GM21526 (cell line): ENCODE results near the gene SARS1.
A peak's percentile ranks its signal among the peaks of the same experiment; 100 is the strongest.

Experiments
- ATAC-seq: cut with Tn5 transposase; IDR thresholded peaks from one replicate; pipeline ENCODE4 v1.9.1; 2021; ENCODE audit warnings: moderate library complexity; ENCODE audit not compliant: unreplicated experiment, low FRiP score

SARS1 gene

GRCh38 chr1:109248797-109249629, 35.3 kb downstream of the SARS1 start, which contains the start of gene CELSR2:
CELSR2 (plus strand) TSS chr1:109249539; CDS start chr1:109250080, 541 bp downstream.
- ATAC-seq: peak; percentile 77

GRCh38 chr1:109249654-109250401, 36.1 kb downstream of the SARS1 start:
- peak; percentile 24 for ATAC-seq

- ATAC-seq: no peak
These were observed 36.9 kb downstream of the SARS1 start for GRCh38 chr1:109250454-109251276.

- no peak for ATAC-seq
These were observed 37.8 kb downstream of the SARS1 start for GRCh38 chr1:109251277-109252166.

GRCh38 chr1:109252167-109252892, 38.6 kb downstream of the SARS1 start:
- ATAC-seq: no peak

GRCh38 chr1:109252893-109253802, 39.4 kb downstream of the SARS1 start:
- ATAC-seq: no peak

- no peak for ATAC-seq
These were observed 40.3 kb downstream of the SARS1 start for GRCh38 chr1:109253803-109254620.

GRCh38 chr1:109254621-109255096, 40.9 kb downstream of the SARS1 start:
- ATAC-seq: no peak

GRCh38 chr1:109255097-109255651, 41.5 kb downstream of the SARS1 start:
- no peak for ATAC-seq

GRCh38 chr1:109255678-109256077, 42.0 kb downstream of the SARS1 start:
- ATAC-seq: no peak

GRCh38 chr1:109256085-109256484, 42.4 kb downstream of the SARS1 start:
- ATAC-seq: no peak

GRCh38 chr1:109256971-109257681, 43.4 kb downstream of the SARS1 start:
- no peak for ATAC-seq

- no peak for ATAC-seq
These were observed 44.1 kb downstream of the SARS1 start for GRCh38 chr1:109257682-109258421.

- ATAC-seq: no peak
These were observed 45.1 kb downstream of the SARS1 start for GRCh38 chr1:109258481-109259466.
